WTC11 (cell line): ENCODE measurements around the gene HIC1. TPM values are rescaled to one million over a fixed set of nuclear protein-coding genes. Genes with fewer than 3 reads are reported as not detected.

ENCODE experiments used
- ATAC-seq: fragments of 200-7000 bp; cut with Tn5 transposase; 2 replicates; pipeline ENCODE4 v1.10.0; 2021; ENCODE audit warnings: mild to moderate bottlenecking, moderate library complexity
- CTCF ChIA-PET: fragments of 300-600 bp; sonication (Branson Sonifier 250); formaldehyde crosslinking; loops from one replicate; lab custom pipeline; 2021; ENCODE audit warnings: antibody characterized with exemption; lab: Charles Lee
- POLR2A ChIA-PET: fragments of 350-600 bp; sonication (Branson Sonifier 250); formaldehyde crosslinking; loops from one replicate; lab custom pipeline; 2021; ENCODE audit warnings: antibody characterized with exemption; lab: Charles Lee
- DNase-seq: peaks from one replicate; pipeline ENCODE4 v3.0.0; 2021; ENCODE audit warnings: low spot score
- H3K27ac Mint-ChIP-seq: 2 replicates; pipeline ENCODE4 v1.8.0; 2021; ENCODE audit warnings: mixed read lengths
- H3K27me3 Mint-ChIP-seq: 2 replicates; pipeline ENCODE4 v1.8.0; 2021; ENCODE audit warnings: low read depth, mild to moderate bottlenecking, moderate library complexity, mixed read lengths
- H3K36me3 Mint-ChIP-seq: 2 replicates; pipeline ENCODE4 v1.8.0; 2021; ENCODE audit warnings: mixed read lengths
- H3K4me1 Mint-ChIP-seq: 2 replicates; pipeline ENCODE4 v1.8.0; 2022; ENCODE audit warnings: mixed read lengths
- H3K4me3 Mint-ChIP-seq: 2 replicates; pipeline ENCODE4 v1.8.0; 2021; ENCODE audit warnings: mild to moderate bottlenecking, moderate library complexity, mixed read lengths
- H3K9me3 Mint-ChIP-seq: 2 replicates; pipeline ENCODE4 v1.8.0; 2021; ENCODE audit warnings: mixed read lengths
- CREM ChIP-seq: sonication (generic); formaldehyde crosslinking; IDR thresholded peaks from 2 replicates; pipeline ENCODE4 v1.8.1; 2022; ENCODE audit warnings: mild to moderate bottlenecking, missing genetic modification reagents, moderate library complexity
- E2F1 ChIP-seq: sonication (generic); formaldehyde crosslinking; IDR thresholded peaks from 2 replicates; pipeline ENCODE4 v1.8.0; 2022; ENCODE audit warnings: mild to moderate bottlenecking, missing genetic modification reagents
- E2F4 ChIP-seq: sonication (generic); formaldehyde crosslinking; IDR thresholded peaks from 2 replicates; pipeline ENCODE4 v1.8.1; 2022; ENCODE audit warnings: low read depth, mild to moderate bottlenecking, moderate library complexity, missing genetic modification reagents, borderline replicate concordance
- EMX1 ChIP-seq: fragments of 250-450 bp; sonication (Bioruptor Pico); IDR thresholded peaks from 2 replicates; pipeline ENCODE4 v1.8.0; 2021; ENCODE audit warnings: mild to moderate bottlenecking
- ERG ChIP-seq: fragments of 250-450 bp; sonication (Bioruptor Pico); IDR thresholded peaks from 2 replicates; pipeline ENCODE4 v1.8.0; 2021; ENCODE audit warnings: mild to moderate bottlenecking
- FOXP4 ChIP-seq: sonication (generic); formaldehyde crosslinking; IDR thresholded peaks from 2 replicates; pipeline ENCODE4 v1.8.0; 2022; ENCODE audit warnings: mild to moderate bottlenecking, missing genetic modification reagents
- GTF2I ChIP-seq: fragments of 250-450 bp; sonication (Bioruptor Pico); conservative IDR thresholded peaks from 2 replicates; pipeline ENCODE4 v1.4.0; 2021; ENCODE audit warnings: mild to moderate bottlenecking
- IRF1 ChIP-seq: sonication (generic); formaldehyde crosslinking; IDR thresholded peaks from 2 replicates; pipeline ENCODE4 v1.8.0; 2023; ENCODE audit warnings: missing genetic modification reagents
- IRF2 ChIP-seq: sonication (generic); formaldehyde crosslinking; IDR thresholded peaks from 2 replicates; pipeline ENCODE4 v1.8.0; 2022; ENCODE audit warnings: low read depth, missing genetic modification reagents, borderline replicate concordance
- MLX ChIP-seq: sonication (generic); formaldehyde crosslinking; IDR thresholded peaks from 2 replicates; pipeline ENCODE4 v1.8.1; 2023; ENCODE audit warnings: mild to moderate bottlenecking, missing genetic modification reagents, moderate library complexity
- NFATC4 ChIP-seq: fragments of 250-450 bp; sonication (Bioruptor Pico); IDR thresholded peaks from 2 replicates; pipeline ENCODE4 v1.9.0; 2021; ENCODE audit warnings: mild to moderate bottlenecking
- OVOL2 ChIP-seq: fragments of 250-450 bp; sonication (Bioruptor Pico); IDR thresholded peaks from 2 replicates; pipeline ENCODE4 v1.9.0; 2021; ENCODE audit warnings: mild to moderate bottlenecking, borderline replicate concordance
- PREB ChIP-seq: sonication (generic); formaldehyde crosslinking; IDR thresholded peaks from 2 replicates; pipeline ENCODE4 v1.8.1; 2022; ENCODE audit warnings: mild to moderate bottlenecking, missing genetic modification reagents, moderate library complexity, borderline replicate concordance
- ZNF121 ChIP-seq: sonication (generic); formaldehyde crosslinking; IDR thresholded peaks from 2 replicates; pipeline ENCODE4 v1.8.0; 2023; ENCODE audit warnings: missing genetic modification reagents
- ZNF219 ChIP-seq: sonication (generic); formaldehyde crosslinking; IDR thresholded peaks from 2 replicates; pipeline ENCODE4 v1.8.0; 2023; ENCODE audit warnings: missing genetic modification reagents, mild to moderate bottlenecking, borderline replicate concordance
- ZNF232 ChIP-seq: sonication (generic); formaldehyde crosslinking; IDR thresholded peaks from 2 replicates; pipeline ENCODE4 v1.8.0; 2022; ENCODE audit warnings: mild to moderate bottlenecking, missing genetic modification reagents
- ZNF317 ChIP-seq: sonication (generic); formaldehyde crosslinking; IDR thresholded peaks from 2 replicates; pipeline ENCODE4 v1.8.1; 2023; ENCODE audit warnings: low read depth, mild to moderate bottlenecking, moderate library complexity, missing genetic modification reagents, borderline replicate concordance
- ZNF396 ChIP-seq: fragments of 250-450 bp; sonication (Bioruptor Pico); IDR thresholded peaks from 2 replicates; pipeline ENCODE4 v1.8.0; 2021; ENCODE audit warnings: mild to moderate bottlenecking, moderate library complexity, borderline replicate concordance
- ZNF671 ChIP-seq: fragments of 250-450 bp; sonication (Bioruptor Pico); IDR thresholded peaks from 2 replicates; pipeline ENCODE4 v1.8.0; 2021; ENCODE audit warnings: mild to moderate bottlenecking
- total RNA-seq: library from RNA; stranded (reverse); gene quantifications from 3 replicates; pipeline ENCODE4 v1.2.3, GENCODE V29; 2021

The HIC1 gene
- total RNA-seq, 1 experiment from 2014 or later, result 0.37 TPM

- ATAC-seq, result no peak
- POLR2A ChIA-PET, result no interaction called here
- peaks cover 30% of the 10 kb centered on the region for H3K4me1 Mint-ChIP-seq
- TF ChIP-seq IRF2 (CRISPR knock-in tag) (no peak), ZNF121 (CRISPR knock-in tag) (no peak), E2F1 (CRISPR knock-in tag) (no peak), E2F4 (CRISPR knock-in tag) (no peak), ZNF317 (no peak), CREM (CRISPR knock-in tag) (no peak), MLX (CRISPR knock-in tag) (no peak), ZNF671 (no peak), NFATC4 (CRISPR knock-in tag) (no peak), ZNF219 (CRISPR knock-in tag) (no peak), ZNF232 (CRISPR knock-in tag) (no peak), EMX1 (CRISPR knock-in tag) (no peak), IRF1 (CRISPR knock-in tag) (no peak), ZNF396 (CRISPR knock-in tag) (no peak), OVOL2 (CRISPR knock-in tag) (no peak), FOXP4 (CRISPR knock-in tag) (no peak), ERG (CRISPR knock-in tag) (no peak), PREB (CRISPR knock-in tag) (no peak), GTF2I (CRISPR knock-in tag) (no peak)
- TF ChIP-seq, all 79 proteins: peak for 0
- H3K9me3 Mint-ChIP-seq, result no peaks in the 10 kb centered on the region
- no peak for DNase-seq
- no peak overlapping the region for H3K4me3 Mint-ChIP-seq
- CTCF ChIA-PET, result interaction anchor here (0.9 to 11.0 kb wide), 5 partner anchors 11 to 315 kb away, joined by 3 to 96 read pairs (median 6); partner anchors contain the start of gene HIC1
- H3K27me3 Mint-ChIP-seq, result peaks cover 3% of the 10 kb centered on the region; the same call in 1 of the 2 replicates
- H3K27ac Mint-ChIP-seq, result no peak overlapping the region
- H3K36me3 Mint-ChIP-seq, result peaks cover 3% of the 10 kb centered on the region
Measured at GRCh38 chr17:2067608-2068024, 12.7 kb downstream of the HIC1 start.
